ENCODE data around the gene SUN1. TPM values are rescaled to one million over a fixed set of nuclear protein-coding genes. Genes with fewer than 3 reads are reported as not detected.

Gene SUN1
- 56.9 and 72.0 TPM in 2 replicates for polyA plus RNA-seq

GRCh38 chr7:832167-832967, at the start of gene SUN1:
SUN1 (plus strand) TSS chr7:832476; CDS start chr7:832525, 49 bp downstream.

GRCh38 chr7:876077-876971, 44.0 kb downstream of the SUN1 start, which contains the start of gene GET4:
GET4 (plus strand) TSS chr7:876554; CDS start chr7:876646, 92 bp downstream.

Other genes starting within 250 kb of the SUN1 start
- gene DNAAF5, start 105.8 kb upstream of the SUN1 start, polyA plus RNA-seq: 2.9 and 3.7 TPM in 2 replicates
- 4.4 and 9.6 TPM in 2 replicates for gene PRKAR1B, start 105.2 kb upstream of the SUN1 start, polyA plus RNA-seq
- gene GET4, start 44.1 kb downstream of the SUN1 start, polyA plus RNA-seq: 8.6 and 9.8 TPM in 2 replicates
- gene ADAP1, start 122.2 kb downstream of the SUN1 start, polyA plus RNA-seq: 0.48 and 0.52 TPM in 2 replicates
- gene COX19, start 143.1 kb downstream of the SUN1 start, polyA plus RNA-seq: 8.0 and 10.5 TPM in 2 replicates
- not detected in 2 replicates for gene CYP2W1, start 150.7 kb downstream of the SUN1 start, polyA plus RNA-seq
- gene GPR146, start 212.1 kb downstream of the SUN1 start, polyA plus RNA-seq: not detected in 2 replicates

Measured in Purkinje cell (primary cell).